A549 (cell line): ENCODE data around the gene FHIT. TPM values are rescaled to one million over a fixed set of nuclear protein-coding genes. Genes with fewer than 3 reads are reported as not detected.

Experiments used
- ATAC-seq, 2 experiments: fragments of 200-7000 bp in 1 of 2; fragments of >200 bp in 1 of 2; cut with Nextera tagmentation in 1 of 2; cut with Tn5 transposase in 1 of 2; 3 replicates each; pipeline versions ENCODE4 v1.8.0 to v1.9.1; 2018 to 2020; ENCODE audit warnings: mild to moderate bottlenecking in 1 of 2, moderate library complexity in 1 of 2
- CTCF ChIA-PET: fragments of 300-600 bp; sonication (Branson Sonifier 250); formaldehyde crosslinking; extraction: SDS; loops from one replicate; lab custom pipeline; 2021; ENCODE audit warnings: antibody characterized with exemption, inconsistent platforms; lab: Yijun Ruan, JAX
- POLR2A ChIA-PET: fragments of 350-600 bp; formaldehyde crosslinking; extraction: SDS; loops from one replicate; lab custom pipeline; 2021; ENCODE audit warnings: antibody characterized with exemption, inconsistent platforms; lab: Yijun Ruan, JAX
- DNase-seq, 2 experiments: peaks; one replicate each; pipeline versions ENCODE4 v3.0.0 to v3.0.0-alpha.2; 2011 to 2016; ENCODE audit warnings: low read depth in 1 of 2, low spot score in 1 of 2
- FAIRE-seq: peaks from 2 replicates; lab custom pipeline; 2011; peaks lifted over from hg19 to GRCh38; lab: Jason Lieb, UNC
- H3K27ac ChIP-seq, 2 experiments: fragments of >200 bp; sonication (Bioruptor Twin); formaldehyde crosslinking; 3 replicates each; pipeline ENCODE4 v1.5.1; 2016 to 2017
- H3K4me1 ChIP-seq: fragments of >200 bp; sonication (Bioruptor Twin); formaldehyde crosslinking; 3 replicates; pipeline ENCODE4 v1.6.1; 2016
- H3K4me2 ChIP-seq: fragments of >200 bp; sonication (Bioruptor Twin); formaldehyde crosslinking; 3 replicates; pipeline ENCODE4 v1.6.1; 2016
- H3K4me3 ChIP-seq: fragments of >200 bp; sonication (Bioruptor Twin); formaldehyde crosslinking; 3 replicates; pipeline ENCODE4 v1.5.1; 2016
- H3K9me3 ChIP-seq: fragments of >200 bp; sonication (Bioruptor Twin); formaldehyde crosslinking; 3 replicates; pipeline ENCODE4 v1.6.1; 2016
- ATOH8 ChIP-seq: fragments of 250-450 bp; sonication (Bioruptor Pico); IDR thresholded peaks from 2 replicates; pipeline ENCODE4 v1.5.0; 2020; ENCODE audit warnings: low read depth, mild to moderate bottlenecking, moderate library complexity
- BCL3 ChIP-seq: fragments of >200 bp; sonication (Bioruptor Twin); formaldehyde crosslinking; IDR thresholded peaks from 3 replicates; pipeline ENCODE4 v1.6.1; 2016
- CHD4 ChIP-seq: fragments of 200-600 bp; sonication (generic); IDR thresholded peaks from 2 replicates; pipeline ENCODE4 v1.6.1; 2016; ENCODE audit warnings: antibody characterized with exemption, mild to moderate bottlenecking, borderline replicate concordance
- EHF ChIP-seq: fragments of 250-450 bp; sonication (Bioruptor Pico); IDR thresholded peaks from 2 replicates; pipeline ENCODE4 v1.5.0; 2020; ENCODE audit warnings: mild to moderate bottlenecking
- EP300 ChIP-seq, 2 experiments: fragments of >200 bp; sonication (Bioruptor Twin); formaldehyde crosslinking; IDR thresholded peaks; 2 replicates in 1 of 2; 3 replicates in 1 of 2; pipeline ENCODE4 v1.6.1; 2016 to 2017
- FOSB ChIP-seq: fragments of 250-450 bp; sonication (Bioruptor Pico); IDR thresholded peaks from 2 replicates; pipeline ENCODE4 v1.5.0; 2020; ENCODE audit warnings: mild to moderate bottlenecking, moderate library complexity
- FOSL2 ChIP-seq, 2 experiments: fragments of 450-650 bp in 1 of 2; fragments of >200 bp in 1 of 2; sonication (Bioruptor Twin) in 1 of 2; formaldehyde crosslinking; IDR thresholded peaks; 2 replicates each; pipeline versions ENCODE4 v1.5.0 to v1.6.1; 2016 to 2020; ENCODE audit warnings: mild to moderate bottlenecking in 1 of 2, moderate library complexity in 1 of 2
- FOXS1 ChIP-seq: fragments of 250-450 bp; sonication (Bioruptor Pico); IDR thresholded peaks from 2 replicates; pipeline ENCODE4 v1.5.0; 2020; ENCODE audit warnings: mild to moderate bottlenecking, moderate library complexity
- HES2 ChIP-seq: fragments of >200 bp; sonication (Bioruptor Twin); formaldehyde crosslinking; IDR thresholded peaks from 2 replicates; pipeline ENCODE4 v1.6.1; 2016
- HEYL ChIP-seq: fragments of 250-450 bp; sonication (Bioruptor Pico); IDR thresholded peaks from 2 replicates; pipeline ENCODE4 v1.8.0; 2021; ENCODE audit warnings: mild to moderate bottlenecking, moderate library complexity
- KDM1A ChIP-seq: fragments of 200-600 bp; sonication (generic); IDR thresholded peaks from 2 replicates; pipeline ENCODE4 v1.6.1; 2016; ENCODE audit warnings: low read depth, mild to moderate bottlenecking
- MAFK ChIP-seq: fragments of 450-650 bp; IDR thresholded peaks from 2 replicates; pipeline ENCODE4 v1.6.1; 2014; ENCODE audit not compliant: partially characterized antibody
- MYC ChIP-seq: IDR thresholded peaks from 2 replicates; pipeline ENCODE4 v1.6.1; 2012; ENCODE audit warnings: mild to moderate bottlenecking, inconsistent platforms, low read length, improper control_type of control experiment, borderline replicate concordance
- NFE2L2 ChIP-seq: fragments of 150-350 bp; conservative IDR thresholded peaks from 2 replicates; pipeline ENCODE4 v1.6.1; 2014; ENCODE audit warnings: low read length
- PHF8 ChIP-seq: fragments of 200-600 bp; sonication (generic); IDR thresholded peaks from 2 replicates; pipeline ENCODE4 v1.6.1; 2016; ENCODE audit warnings: low read depth, mild to moderate bottlenecking, antibody characterized with exemption, moderate library complexity, borderline replicate concordance
- POLR2A ChIP-seq: IDR thresholded peaks from 2 replicates; pipeline ENCODE4 v1.6.1; 2012; ENCODE audit warnings: mild to moderate bottlenecking, low read length
- RARB ChIP-seq: fragments of 250-450 bp; sonication (Bioruptor Pico); IDR thresholded peaks from 2 replicates; pipeline ENCODE4 v1.8.0; 2021; ENCODE audit warnings: mild to moderate bottlenecking, moderate library complexity
- RCOR1 ChIP-seq: fragments of 150-350 bp; IDR thresholded peaks from 2 replicates; pipeline ENCODE4 v1.6.1; 2014; ENCODE audit warnings: antibody characterized with exemption, low read length, low read depth
- REST ChIP-seq: fragments of 200-600 bp; sonication (generic); IDR thresholded peaks from 2 replicates; pipeline ENCODE4 v1.6.1; 2016; ENCODE audit warnings: antibody characterized with exemption, mild to moderate bottlenecking, moderate library complexity
- RNF2 ChIP-seq: fragments of 200-600 bp; sonication (generic); IDR thresholded peaks from 2 replicates; pipeline ENCODE4 v1.6.1; 2016; ENCODE audit warnings: low read depth, mild to moderate bottlenecking, antibody characterized with exemption, moderate library complexity, borderline replicate concordance
- SREBF2 ChIP-seq: fragments of 450-650 bp; IDR thresholded peaks from 2 replicates; pipeline ENCODE4 v1.6.1; 2014; ENCODE audit warnings: mild to moderate bottlenecking, moderate library complexity
- ZC3H11A ChIP-seq: fragments of 450-650 bp; IDR thresholded peaks from 2 replicates; pipeline ENCODE4 v1.6.1; 2014; ENCODE audit warnings: antibody characterized with exemption, mild to moderate bottlenecking
- WGBS: methylation state at CpG from one replicate; pipeline ENCODE4 v1.1.6; 2017; ENCODE audit errors: missing lambda C conversion rate; 5-methylcytosine and 5-hydroxymethylcytosine counted together
- polyA plus RNA-seq, 4 experiments: library from polyadenylated mRNA; depleted of rRNA in 3 of 4; stranded (reverse); fragments of >200 nt; fragmentation: RNase III in 1 of 4; extraction: RNeasy Plus Mini Kit Qiagen cat#74134 plus additional on column Dnase treatment in 1 of 4; gene quantifications; 2 replicates in 3 of 4; 3 replicates in 1 of 4; pipeline ENCODE4 v1.2.3, GENCODE V29; 2011 to 2017

The FHIT gene
- polyA plus RNA-seq, 2 of the 4 experiments (the other 2 are of a cell fraction) = 0.76 to 0.92 TPM

- CTCF ChIA-PET = no interaction called here
- DNase-seq (no peak), ATAC-seq (no peak), FAIRE-seq (no peak)
- POLR2A ChIA-PET = no interaction called here
- Histone ChIP-seq H3K4me3 (no peak overlapping the region), H3K27ac (no peak overlapping the region), H3K4me1 (no peaks in the 10 kb centered on the region), H3K4me2 (no peak overlapping the region), H3K9me3 (no peaks in the 10 kb centered on the region)
- TF ChIP-seq FOSB = no peak
- 24% methylated on average over 4 of the region's 4 CpGs for WGBS
Measured at GRCh38 chr3:60102154-60102553, 1149.1 kb downstream of the FHIT start.

GRCh38 chr3:60101621-60102020 is 1149.6 kb downstream of the FHIT start:
- FAIRE-seq = no peak
- Histone ChIP-seq H3K27ac (no peak overlapping the region), H3K4me2 (no peak overlapping the region), H3K4me3 (no peak overlapping the region), H3K9me3 (no peaks in the 10 kb centered on the region), H3K4me1 (no peaks in the 10 kb centered on the region)
- ChIA-PET POLR2A (no interaction called here), CTCF (no interaction called here)
- no peak for ATAC-seq
- TF ChIP-seq RCOR1 = no peak
- TF ChIP-seq ATOH8 (CRISPR knock-in tag) = no peak
- no peak for TF ChIP-seq SREBF2
- no peak for TF ChIP-seq FOXS1
- no peak for TF ChIP-seq MYC
- TF ChIP-seq BCL3 = no peak
- TF ChIP-seq REST = no peak
- no peak for TF ChIP-seq MAFK
- TF ChIP-seq RARB (CRISPR knock-in tag) = no peak
- no peak for TF ChIP-seq EP300 (IDR thresholded peaks at IDR 0.05)
- no peak for TF ChIP-seq KDM1A
- no peak for TF ChIP-seq FOSL2 (IDR thresholded peaks at IDR 0.05)
- TF ChIP-seq FOSL2 (CRISPR knock-in tag; IDR thresholded peaks at IDR 0.05) = no peak
- TF ChIP-seq EHF = no peak
- no peak for TF ChIP-seq PHF8
- no peak for TF ChIP-seq HES2
- no peak for TF ChIP-seq CHD4
- no peak for TF ChIP-seq NFE2L2
- no peak for DNase-seq
- 45% methylated on average over 4 of the region's 4 CpGs for WGBS

- FAIRE-seq (no peak), ATAC-seq (no peak), DNase-seq (no peak)
- Histone ChIP-seq H3K4me2 (no peak overlapping the region), H3K4me3 (no peak overlapping the region), H3K4me1 (no peaks in the 10 kb centered on the region), H3K9me3 (no peaks in the 10 kb centered on the region), H3K27ac (no peak overlapping the region)
- POLR2A ChIA-PET = no interaction called here
- TF ChIP-seq HEYL (no peak), POLR2A (no peak), SREBF2 (no peak), FOSB (no peak), RNF2 (no peak), ZC3H11A (no peak)
- CTCF ChIA-PET = no interaction called here
- 12% methylated on average over 5 of the region's 5 CpGs for WGBS
Measured at GRCh38 chr3:60096403-60096802, 1154.8 kb downstream of the FHIT start.
